A549 (cell line): ENCODE data around the gene CIBAR2. TPM values are rescaled to one million over a fixed set of nuclear protein-coding genes. Genes with fewer than 3 reads are reported as not detected.

Experiments used
- ATAC-seq, 2 experiments: fragments of 200-7000 bp in 1 of 2; fragments of >200 bp in 1 of 2; cut with Nextera tagmentation in 1 of 2; cut with Tn5 transposase in 1 of 2; 3 replicates each; pipeline versions ENCODE4 v1.8.0 to v1.9.1; 2018 to 2020; ENCODE audit warnings: mild to moderate bottlenecking in 1 of 2, moderate library complexity in 1 of 2
- CTCF ChIA-PET: fragments of 300-600 bp; sonication (Branson Sonifier 250); formaldehyde crosslinking; extraction: SDS; loops from one replicate; lab custom pipeline; 2021; ENCODE audit warnings: antibody characterized with exemption, inconsistent platforms; lab: Yijun Ruan, JAX
- POLR2A ChIA-PET: fragments of 350-600 bp; formaldehyde crosslinking; extraction: SDS; loops from one replicate; lab custom pipeline; 2021; ENCODE audit warnings: antibody characterized with exemption, inconsistent platforms; lab: Yijun Ruan, JAX
- DNase-seq, 2 experiments: peaks; one replicate each; pipeline versions ENCODE4 v3.0.0 to v3.0.0-alpha.2; 2011 to 2016; ENCODE audit warnings: low read depth in 1 of 2, low spot score in 1 of 2
- FAIRE-seq: peaks from 2 replicates; lab custom pipeline; 2011; peaks lifted over from hg19 to GRCh38; lab: Jason Lieb, UNC
- H3K27ac ChIP-seq, 2 experiments: fragments of >200 bp; sonication (Bioruptor Twin); formaldehyde crosslinking; 3 replicates each; pipeline ENCODE4 v1.5.1; 2016 to 2017
- H3K4me1 ChIP-seq: fragments of >200 bp; sonication (Bioruptor Twin); formaldehyde crosslinking; 3 replicates; pipeline ENCODE4 v1.6.1; 2016
- H3K4me2 ChIP-seq: fragments of >200 bp; sonication (Bioruptor Twin); formaldehyde crosslinking; 3 replicates; pipeline ENCODE4 v1.6.1; 2016
- H3K4me3 ChIP-seq: fragments of >200 bp; sonication (Bioruptor Twin); formaldehyde crosslinking; 3 replicates; pipeline ENCODE4 v1.5.1; 2016
- H3K9me3 ChIP-seq: fragments of >200 bp; sonication (Bioruptor Twin); formaldehyde crosslinking; 3 replicates; pipeline ENCODE4 v1.6.1; 2016
- BHLHE40 ChIP-seq: IDR thresholded peaks from 2 replicates; pipeline ENCODE4 v1.6.1; 2012; ENCODE audit warnings: low read depth, low read length, inconsistent platforms
- CBX2 ChIP-seq: fragments of 200-600 bp; sonication (generic); IDR thresholded peaks from 2 replicates; pipeline ENCODE4 v1.6.1; 2016; ENCODE audit warnings: low read depth, mild to moderate bottlenecking, borderline replicate concordance
- CHD4 ChIP-seq: fragments of 200-600 bp; sonication (generic); IDR thresholded peaks from 2 replicates; pipeline ENCODE4 v1.6.1; 2016; ENCODE audit warnings: antibody characterized with exemption, mild to moderate bottlenecking, borderline replicate concordance
- EHF ChIP-seq: fragments of 250-450 bp; sonication (Bioruptor Pico); IDR thresholded peaks from 2 replicates; pipeline ENCODE4 v1.5.0; 2020; ENCODE audit warnings: mild to moderate bottlenecking
- ELK1 ChIP-seq: fragments of 150-350 bp; IDR thresholded peaks from 2 replicates; pipeline ENCODE4 v1.6.1; 2014; ENCODE audit warnings: low read depth, mild to moderate bottlenecking, low read length
- ESRRA ChIP-seq: fragments of 150-350 bp; IDR thresholded peaks from 2 replicates; pipeline ENCODE4 v1.6.1; 2014; ENCODE audit warnings: mild to moderate bottlenecking, low read length, borderline replicate concordance
- FOSB ChIP-seq: fragments of 250-450 bp; sonication (Bioruptor Pico); IDR thresholded peaks from 2 replicates; pipeline ENCODE4 v1.5.0; 2020; ENCODE audit warnings: mild to moderate bottlenecking, moderate library complexity
- GATA3 ChIP-seq: IDR thresholded peaks from 2 replicates; pipeline ENCODE4 v1.6.1; 2012; ENCODE audit warnings: borderline replicate concordance
- HDAC2 ChIP-seq: fragments of 200-600 bp; sonication (generic); IDR thresholded peaks from 2 replicates; pipeline ENCODE4 v1.6.1; 2016
- HMGXB4 ChIP-seq: fragments of 250-450 bp; sonication (Bioruptor Pico); IDR thresholded peaks from 2 replicates; pipeline ENCODE4 v1.5.0; 2021; ENCODE audit warnings: mild to moderate bottlenecking, moderate library complexity, borderline replicate concordance
- HOXB13 ChIP-seq: fragments of 250-450 bp; sonication (Bioruptor Pico); IDR thresholded peaks from 2 replicates; pipeline ENCODE4 v1.5.0; 2020; ENCODE audit warnings: low read depth, mild to moderate bottlenecking, moderate library complexity
- HOXB5 ChIP-seq: fragments of 250-450 bp; sonication (Bioruptor Pico); IDR thresholded peaks from 2 replicates; pipeline ENCODE4 v1.5.0; 2020; ENCODE audit warnings: mild to moderate bottlenecking, moderate library complexity
- JUN ChIP-seq, 2 experiments: fragments of >200 bp; sonication (Bioruptor Twin); formaldehyde crosslinking; IDR thresholded peaks; 2 replicates in 1 of 2; 3 replicates in 1 of 2; pipeline ENCODE4 v1.6.1; 2016 to 2017
- KDM1A ChIP-seq: fragments of 200-600 bp; sonication (generic); IDR thresholded peaks from 2 replicates; pipeline ENCODE4 v1.6.1; 2016; ENCODE audit warnings: low read depth, mild to moderate bottlenecking
- KDM5A ChIP-seq: fragments of 200-600 bp; sonication (generic); IDR thresholded peaks from 2 replicates; pipeline ENCODE4 v1.6.1; 2016; ENCODE audit warnings: antibody characterized with exemption, mild to moderate bottlenecking
- MAX ChIP-seq: IDR thresholded peaks from 2 replicates; pipeline ENCODE4 v1.6.1; 2012
- MAZ ChIP-seq: fragments of 150-350 bp; IDR thresholded peaks from 2 replicates; pipeline ENCODE4 v1.6.1; 2014; ENCODE audit warnings: antibody characterized with exemption, low read depth, low read length, borderline replicate concordance
- POLR2A ChIP-seq: IDR thresholded peaks from 2 replicates; pipeline ENCODE4 v1.6.1; 2012; ENCODE audit warnings: mild to moderate bottlenecking, low read length
- RAD21 ChIP-seq, 2 experiments: fragments of >200 bp in 1 of 2; sonication (Bioruptor Twin) in 1 of 2; formaldehyde crosslinking in 1 of 2; IDR thresholded peaks in 1 of 2; conservative IDR thresholded peaks in 1 of 2; 2 replicates in 1 of 2; 3 replicates in 1 of 2; pipeline ENCODE4 v1.6.1; 2012 to 2018; ENCODE audit warnings: inconsistent platforms in 1 of 2
- RFX5 ChIP-seq: fragments of 450-650 bp; IDR thresholded peaks from 2 replicates; pipeline ENCODE4 v1.7.1; 2014; ENCODE audit warnings: antibody characterized with exemption, mild to moderate bottlenecking, moderate library complexity
- TFCP2L1 ChIP-seq: fragments of 250-450 bp; sonication (Bioruptor Pico); IDR thresholded peaks from 2 replicates; pipeline ENCODE4 v1.5.0; 2021; ENCODE audit warnings: mild to moderate bottlenecking
- TP53 ChIP-seq: fragments of 250-450 bp; sonication (Bioruptor Pico); IDR thresholded peaks from 2 replicates; pipeline ENCODE4 v1.5.0; 2021; ENCODE audit warnings: mild to moderate bottlenecking, moderate library complexity
- USF2 ChIP-seq: fragments of 450-650 bp; IDR thresholded peaks from 2 replicates; pipeline ENCODE4 v1.6.1; 2014; ENCODE audit warnings: antibody characterized with exemption
- ZC3H11A ChIP-seq: fragments of 450-650 bp; IDR thresholded peaks from 2 replicates; pipeline ENCODE4 v1.6.1; 2014; ENCODE audit warnings: antibody characterized with exemption, mild to moderate bottlenecking
- ZNF302 ChIP-seq: fragments of 250-450 bp; sonication (Bioruptor Pico); IDR thresholded peaks from 2 replicates; pipeline ENCODE4 v1.9.0; 2021; ENCODE audit warnings: inconsistent platforms, mild to moderate bottlenecking, moderate library complexity
- WGBS: methylation state at CpG from one replicate; pipeline ENCODE4 v1.1.6; 2017; ENCODE audit errors: missing lambda C conversion rate; 5-methylcytosine and 5-hydroxymethylcytosine counted together
- polyA plus RNA-seq, 4 experiments: library from polyadenylated mRNA; depleted of rRNA in 3 of 4; stranded (reverse); fragments of >200 nt; fragmentation: RNase III in 1 of 4; extraction: RNeasy Plus Mini Kit Qiagen cat#74134 plus additional on column Dnase treatment in 1 of 4; gene quantifications; 2 replicates in 3 of 4; 3 replicates in 1 of 4; pipeline ENCODE4 v1.2.3, GENCODE V29; 2011 to 2017

CIBAR2 gene
- polyA plus RNA-seq, 2 of the 4 experiments (the other 2 are of a cell fraction): not detected

- DNase-seq: no peak
- H3K27ac ChIP-seq: no peak overlapping the region
- 78% methylated on average over 22 of the region's 23 CpGs for WGBS
- TF ChIP-seq MAX (no peak), ZC3H11A (no peak), EHF (no peak), USF2 (no peak), POLR2A (no peak), FOSB (CRISPR knock-in tag) (no peak), TFCP2L1 (CRISPR knock-in tag) (no peak), HDAC2 (no peak), ZNF302 (no peak), TP53 (no peak), BHLHE40 (no peak), ELK1 (no peak), HOXB13 (no peak), KDM5A (no peak), GATA3 (no peak), RFX5 (no peak), HMGXB4 (CRISPR knock-in tag) (no peak), KDM1A (no peak)
- TF ChIP-seq, all 56 proteins: peak for 0
- ChIA-PET POLR2A (no interaction called here), CTCF (interaction anchor here (1.0 to 4.2 kb wide), 3 partner anchors 12 to 172 kb away, joined by 3 to 38 read pairs (median 6); no protein-coding TSS in a partner anchor)
- FAIRE-seq (no peak), ATAC-seq (no peak)
- no peak overlapping the region for H3K4me3 ChIP-seq
- H3K4me1 ChIP-seq: no peaks in the 10 kb centered on the region
- H3K9me3 ChIP-seq: no peaks in the 10 kb centered on the region
- no peak overlapping the region for H3K4me2 ChIP-seq
Observed at GRCh38 chr16:85103114-85104079, 8.9 kb downstream of the CIBAR2 start.

GRCh38 chr16:85101956-85102630 is 10.2 kb downstream of the CIBAR2 start:
- DNase-seq: no peak
- CTCF ChIA-PET: interaction anchor here (0.6 to 1.9 kb wide), 3 partner anchors 13 to 156 kb away, joined by 3 to 8 read pairs (median 6); no protein-coding TSS in a partner anchor
- no peaks in the 10 kb centered on the region for H3K4me1 ChIP-seq
- no peaks in the 10 kb centered on the region for H3K9me3 ChIP-seq
- no peak for TF ChIP-seq RFX5
- TF ChIP-seq HOXB13: no peak
- no peak for TF ChIP-seq CHD4
- no peak for TF ChIP-seq CBX2
- TF ChIP-seq FOSB (CRISPR knock-in tag): no peak
- TF ChIP-seq RAD21 (conservative IDR thresholded peaks at IDR 0.05 in 1 of 2, IDR thresholded peaks at IDR 0.05 in 1 of 2): no peak
- TF ChIP-seq ESRRA: no peak
- no peak for TF ChIP-seq ZNF302
- TF ChIP-seq JUN (IDR thresholded peaks at IDR 0.05): no peak
- no peak for TF ChIP-seq MAZ
- TF ChIP-seq HOXB5 (CRISPR knock-in tag): no peak
- TF ChIP-seq, all 56 proteins: peak for 0
- ATAC-seq: no peak
- Histone ChIP-seq H3K4me3 (no peak overlapping the region), H3K4me2 (no peak overlapping the region), H3K27ac (no peak overlapping the region)
- 78% methylated on average over 11 of the region's 11 CpGs for WGBS
- no peak for FAIRE-seq
- POLR2A ChIA-PET: no interaction called here
